Thymus (tissue), 11 donors: Measurements from ENCODE around the gene SOX21. TPM values are rescaled to one million over a fixed set of nuclear protein-coding genes. Genes with fewer than 3 reads are reported as not detected.

Experiments
- DNase-seq, 9 donors: peaks; one replicate each; pipeline ENCODE4 v3.0.0-alpha.2; 2013; ENCODE audit warnings: low spot score in 9 of 9, low read depth in 6 of 9, missing footprints in 1 of 9
- H3K27ac ChIP-seq, 2 donors: one replicate each; pipeline ENCODE4 v1.5.1; 2013; ENCODE audit warnings: control low read depth in 1 of 2, low read depth in 1 of 2, low read length in 1 of 2, mild to moderate bottlenecking in 1 of 2, moderate library complexity in 1 of 2
- H3K27me3 ChIP-seq, 2 donors: one replicate each; pipeline ENCODE4 v1.5.1; 2013; ENCODE audit warnings: low read length in 1 of 2; ENCODE audit not compliant: control insufficient read depth in 2 of 2, insufficient read depth in 1 of 2
- H3K36me3 ChIP-seq, 2 donors: one replicate each; pipeline ENCODE4 v1.5.1; 2013; ENCODE audit warnings: low read length in 1 of 2, mild to moderate bottlenecking in 1 of 2, moderate library complexity in 1 of 2; ENCODE audit not compliant: control insufficient read depth in 2 of 2, insufficient read depth in 2 of 2
- H3K4me1 ChIP-seq, 2 donors: one replicate each; pipeline ENCODE4 v1.5.1; 2013; ENCODE audit warnings: low read length in 2 of 2; ENCODE audit not compliant: control insufficient read depth in 2 of 2, insufficient read depth in 2 of 2
- H3K4me3 ChIP-seq, 2 donors: one replicate each; pipeline ENCODE4 v1.5.1; 2013; ENCODE audit warnings: low read length in 2 of 2, control low read depth in 1 of 2, mild to moderate bottlenecking in 1 of 2
- H3K9me3 ChIP-seq, 2 donors: one replicate each; pipeline ENCODE4 v1.5.1; 2013; ENCODE audit warnings: low read length in 1 of 2, mild to moderate bottlenecking in 1 of 2; ENCODE audit not compliant: control insufficient read depth in 2 of 2, insufficient read depth in 1 of 2
- WGBS: extraction: QIAGEN DNeasy Blood & Tissue Kit; methylation state at CpG from one replicate; pipeline ENCODE4 v1.1.7; 2013; 5-methylcytosine and 5-hydroxymethylcytosine counted together
- polyA plus RNA-seq: library from polyadenylated mRNA; stranded (reverse); fragments of 200-250 nt; gene quantifications from one replicate; pipeline ENCODE4 v1.2.3, GENCODE V29; 2013
- total RNA-seq: library from RNA; stranded (reverse); fragments of 120-200 nt; gene quantifications from one replicate; pipeline ENCODE4 v1.2.4, GENCODE V29; 2013
- donor health status: healthy.

SOX21 gene
- total and polyA plus RNA-seq, 2 donors, result 0.05 to 0.25 TPM

- Histone ChIP-seq H3K4me1 (no peaks in the 10 kb centered on the region), H3K27ac (no peak overlapping the region), H3K27me3 (peaks cover 0 to 6% of the 10 kb centered on the region in 2 donors), H3K4me3 (no peak overlapping the region), H3K9me3 (no peaks in the 10 kb centered on the region), H3K36me3 (no peaks in the 10 kb centered on the region)
- no peak for DNase-seq
- WGBS, result 82% methylated on average over 5 of the region's 5 CpGs
These were observed 38.5 kb downstream of the SOX21 start for GRCh38 chr13:94673851-94674250.

- Histone ChIP-seq H3K4me1 (no peaks in the 10 kb centered on the region), H3K4me3 (no peak overlapping the region), H3K27me3 (peaks cover 0 to 2% of the 10 kb centered on the region in 2 donors), H3K27ac (no peak overlapping the region), H3K9me3 (no peaks in the 10 kb centered on the region), H3K36me3 (no peaks in the 10 kb centered on the region)
- no peak for DNase-seq
- 88% methylated on average over 2 of the region's 2 CpGs for WGBS
These were observed 39.9 kb downstream of the SOX21 start for GRCh38 chr13:94672400-94672799.

GRCh38 chr13:94667190-94667589 lies 45.2 kb downstream of the SOX21 start:
- no peak overlapping the region for H3K27ac ChIP-seq
- H3K4me1 ChIP-seq, result no peaks in the 10 kb centered on the region
- H3K36me3 ChIP-seq, result no peaks in the 10 kb centered on the region
- WGBS, result 61% methylated on average over 2 of the region's 2 CpGs
- H3K9me3 ChIP-seq, result no peaks in the 10 kb centered on the region
- H3K27me3 ChIP-seq, result peaks cover 0 to 5% of the 10 kb centered on the region in 2 donors
- peak in 2 of 9 donors; percentile 8 to 10 for DNase-seq
- no peak overlapping the region for H3K4me3 ChIP-seq

GRCh38 chr13:94666065-94666464 lies 46.3 kb downstream of the SOX21 start:
- H3K9me3 ChIP-seq, result no peaks in the 10 kb centered on the region
- no peaks in the 10 kb centered on the region for H3K4me1 ChIP-seq
- no peak overlapping the region for H3K4me3 ChIP-seq
- H3K27ac ChIP-seq, result no peak overlapping the region
- no peak for DNase-seq
- H3K36me3 ChIP-seq, result no peaks in the 10 kb centered on the region
- whole genome bisulfite sequencing, result 91% methylated on average over 7 of the region's 7 CpGs
- peaks cover 0 to 9% of the 10 kb centered on the region in 2 donors for H3K27me3 ChIP-seq

- Histone ChIP-seq H3K9me3 (no peaks in the 10 kb centered on the region), H3K27ac (no peak overlapping the region), H3K4me3 (no peak overlapping the region), H3K4me1 (no peaks in the 10 kb centered on the region), H3K36me3 (no peaks in the 10 kb centered on the region), H3K27me3 (peaks cover 0 to 11% of the 10 kb centered on the region in 2 donors)
- no peak for DNase-seq
- 73% methylated on average over 7 of the region's 7 CpGs for WGBS
These were observed 47.5 kb downstream of the SOX21 start for GRCh38 chr13:94664889-94665288.

GRCh38 chr13:94662274-94662945 lies 49.9 kb downstream of the SOX21 start:
- no peak overlapping the region for H3K4me3 ChIP-seq
- DNase-seq, result no peak
- 15% methylated on average over 12 of the region's 12 CpGs for WGBS
- no peaks in the 10 kb centered on the region for H3K4me1 ChIP-seq
- no peaks in the 10 kb centered on the region for H3K9me3 ChIP-seq
- no peak overlapping the region for H3K27ac ChIP-seq
- no peaks in the 10 kb centered on the region for H3K36me3 ChIP-seq
- peaks cover 0 to 11% of the 10 kb centered on the region in 2 donors for H3K27me3 ChIP-seq

GRCh38 chr13:94661406-94661805 lies 50.9 kb downstream of the SOX21 start:
- Histone ChIP-seq H3K36me3 (no peaks in the 10 kb centered on the region), H3K9me3 (no peaks in the 10 kb centered on the region), H3K4me1 (no peaks in the 10 kb centered on the region), H3K27ac (no peak overlapping the region), H3K4me3 (no peak overlapping the region), H3K27me3 (peaks cover 0 to 11% of the 10 kb centered on the region in 2 donors)
- DNase-seq, result no peak
- WGBS, result 73% methylated on average over 5 of the region's 5 CpGs

- peak in 2 of 9 donors; percentile 3 to 24 for DNase-seq
- Histone ChIP-seq H3K9me3 (no peaks in the 10 kb centered on the region), H3K27me3 (peaks cover 0 to 11% of the 10 kb centered on the region in 2 donors), H3K4me1 (no peaks in the 10 kb centered on the region), H3K27ac (no peak overlapping the region), H3K4me3 (no peak overlapping the region), H3K36me3 (no peaks in the 10 kb centered on the region)
- 57% methylated on average over 6 of the region's 6 CpGs for WGBS
These were observed 51.5 kb downstream of the SOX21 start for GRCh38 chr13:94660695-94661326.
